T-helper 2 cell treated with Interferon-gamma antibody and Interleukin-4, amounts not matched to agents 5 μg/mL and 100 μg/mL, for 36 hours (primary cell): Measurements from ENCODE around the gene TBL2.
"Not testable (repeated sequence)": the region's sequence is repeated elsewhere in the genome, so short reads cannot be mapped to it uniquely, and the experiment has no call there.

Experiments used
- DNase-seq: peaks from one replicate; pipeline ENCODE4 v3.0.0; 2021; ENCODE audit warnings: low spot score
- H3K27ac Mint-ChIP-seq: one replicate; pipeline ENCODE4 v1.8.0; 2021; ENCODE audit warnings: mild to moderate bottlenecking, mixed read lengths
- H3K27me3 Mint-ChIP-seq: one replicate; pipeline ENCODE4 v1.8.0; 2021; ENCODE audit warnings: low read depth, mixed read lengths
- H3K36me3 Mint-ChIP-seq: one replicate; pipeline ENCODE4 v1.8.0; 2021; ENCODE audit warnings: low read depth, mixed read lengths
- H3K4me1 Mint-ChIP-seq: one replicate; pipeline ENCODE4 v1.8.0; 2021; ENCODE audit warnings: low read depth, mixed read lengths
- H3K4me3 Mint-ChIP-seq: one replicate; pipeline ENCODE4 v1.8.0; 2022; ENCODE audit warnings: mild to moderate bottlenecking, moderate library complexity, mixed read lengths
- H3K9me3 Mint-ChIP-seq: one replicate; pipeline ENCODE4 v1.8.0; 2021; ENCODE audit warnings: mixed read lengths

Gene TBL2

GRCh38 chr7:73596191-73597065 is 18.0 kb upstream of the TBL2 start:
- H3K4me3 Mint-ChIP-seq: no peak overlapping the region
- no peaks in the 10 kb centered on the region for H3K36me3 Mint-ChIP-seq
- H3K9me3 Mint-ChIP-seq: no peaks in the 10 kb centered on the region
- peaks cover 9% of the 10 kb centered on the region for H3K27me3 Mint-ChIP-seq
- no peaks in the 10 kb centered on the region for H3K4me1 Mint-ChIP-seq
- no peak overlapping the region for H3K27ac Mint-ChIP-seq
- no peak for DNase-seq

- Mint-ChIP-seq H3K4me3 (no peak overlapping the region), H3K4me1 (no peaks in the 10 kb centered on the region), H3K27ac (no peak overlapping the region), H3K9me3 (no peaks in the 10 kb centered on the region), H3K27me3 (peaks cover 9% of the 10 kb centered on the region), H3K36me3 (no peaks in the 10 kb centered on the region)
- DNase-seq: no peak
Observed at GRCh38 chr7:73595358-73595757, 17.0 kb upstream of the TBL2 start.

GRCh38 chr7:73593207-73594045 is 15.0 kb upstream of the TBL2 start:
- Mint-ChIP-seq H3K9me3 (no peaks in the 10 kb centered on the region), H3K4me3 (no peak overlapping the region), H3K27ac (no peak overlapping the region)

GRCh38 chr7:73586911-73587310 is 8.5 kb upstream of the TBL2 start:
- no peak for DNase-seq
- Mint-ChIP-seq H3K27ac (no peak overlapping the region), H3K9me3 (no peaks in the 10 kb centered on the region), H3K36me3 (no peaks in the 10 kb centered on the region), H3K4me3 (no peak overlapping the region), H3K27me3 (peaks cover 3% of the 10 kb centered on the region), H3K4me1 (peaks cover 7% of the 10 kb centered on the region)

More at GRCh38 chr7:73593207-73594045, 15.0 kb upstream of the TBL2 start:
- Mint-ChIP-seq H3K4me1 (no peaks in the 10 kb centered on the region), H3K36me3 (no peaks in the 10 kb centered on the region), H3K27me3 (peaks cover 7% of the 10 kb centered on the region)
- DNase-seq: no peak

- DNase-seq: no peak
- H3K27me3 Mint-ChIP-seq: peaks cover 3% of the 10 kb centered on the region
- H3K36me3 Mint-ChIP-seq: no peaks in the 10 kb centered on the region
- no peaks in the 10 kb centered on the region for H3K9me3 Mint-ChIP-seq
- no peak overlapping the region for H3K27ac Mint-ChIP-seq
- peaks cover 10% of the 10 kb centered on the region for H3K4me1 Mint-ChIP-seq
- H3K4me3 Mint-ChIP-seq: no peak overlapping the region
Observed at GRCh38 chr7:73585196-73585595, 6.8 kb upstream of the TBL2 start.

- Mint-ChIP-seq H3K4me1 (peaks cover 16% of the 10 kb centered on the region), H3K9me3 (no peaks in the 10 kb centered on the region), H3K27me3 (peaks cover 5% of the 10 kb centered on the region), H3K4me3 (no peak overlapping the region), H3K36me3 (peaks cover 3% of the 10 kb centered on the region), H3K27ac (no peak overlapping the region)
- DNase-seq: no peak
Observed at GRCh38 chr7:73582664-73583202, 4.4 kb upstream of the TBL2 start.

- peaks cover 22% of the 10 kb centered on the region for H3K4me1 Mint-ChIP-seq
Observed at GRCh38 chr7:73581006-73581405, 2.6 kb upstream of the TBL2 start.

GRCh38 chr7:73577627-73578341 is 595 bp downstream of the TBL2 start:
- H3K36me3 Mint-ChIP-seq: peaks cover 21% of the 10 kb centered on the region
- no peaks in the 10 kb centered on the region for H3K9me3 Mint-ChIP-seq
- peak overlapping the region; percentile 82 for H3K27ac Mint-ChIP-seq
- peaks cover 22% of the 10 kb centered on the region for H3K4me1 Mint-ChIP-seq
- peaks cover 2% of the 10 kb centered on the region for H3K27me3 Mint-ChIP-seq
- DNase-seq: no peak
- H3K4me3 Mint-ChIP-seq: peak overlapping the region; percentile 98

More at GRCh38 chr7:73581006-73581405, 2.6 kb upstream of the TBL2 start:
- not testable (repeated sequence) for H3K36me3 Mint-ChIP-seq, H3K4me3 Mint-ChIP-seq, H3K27ac Mint-ChIP-seq, DNase-seq, H3K27me3 Mint-ChIP-seq, H3K9me3 Mint-ChIP-seq

- peaks cover 46% of the 10 kb centered on the region for H3K36me3 Mint-ChIP-seq
- H3K27ac Mint-ChIP-seq: no peak overlapping the region
Observed at GRCh38 chr7:73573791-73574190, 4.6 kb downstream of the TBL2 start.

GRCh38 chr7:73573276-73573675 is 5.1 kb downstream of the TBL2 start:
- Mint-ChIP-seq H3K9me3 (no peaks in the 10 kb centered on the region), H3K27ac (no peak overlapping the region), H3K4me1 (peaks cover 9% of the 10 kb centered on the region), H3K27me3 (no peaks in the 10 kb centered on the region), H3K4me3 (no peak overlapping the region), H3K36me3 (peaks cover 45% of the 10 kb centered on the region)
- DNase-seq: no peak

More at GRCh38 chr7:73573791-73574190, 4.6 kb downstream of the TBL2 start:
- Mint-ChIP-seq H3K4me1 (peaks cover 11% of the 10 kb centered on the region), H3K27me3 (peaks cover under 1% of the 10 kb centered on the region), H3K9me3 (no peaks in the 10 kb centered on the region), H3K4me3 (no peak overlapping the region)
- DNase-seq: no peak

GRCh38 chr7:73572767-73573186 is 5.6 kb downstream of the TBL2 start:
- no peak overlapping the region for H3K4me3 Mint-ChIP-seq
- no peak overlapping the region for H3K27ac Mint-ChIP-seq
- no peak for DNase-seq

GRCh38 chr7:73570977-73571376 is 7.4 kb downstream of the TBL2 start:
- Mint-ChIP-seq H3K27ac (no peak overlapping the region), H3K27me3 (no peaks in the 10 kb centered on the region), H3K9me3 (no peaks in the 10 kb centered on the region), H3K36me3 (peaks cover 46% of the 10 kb centered on the region), H3K4me1 (peaks cover 18% of the 10 kb centered on the region), H3K4me3 (no peak overlapping the region)
- DNase-seq: no peak

More at GRCh38 chr7:73572767-73573186, 5.6 kb downstream of the TBL2 start:
- no peaks in the 10 kb centered on the region for H3K27me3 Mint-ChIP-seq
- H3K36me3 Mint-ChIP-seq: peaks cover 47% of the 10 kb centered on the region
- no peaks in the 10 kb centered on the region for H3K9me3 Mint-ChIP-seq
- peaks cover 13% of the 10 kb centered on the region for H3K4me1 Mint-ChIP-seq

GRCh38 chr7:73570521-73570920 is 7.9 kb downstream of the TBL2 start:
- no peaks in the 10 kb centered on the region for H3K9me3 Mint-ChIP-seq
- peaks cover 46% of the 10 kb centered on the region for H3K36me3 Mint-ChIP-seq

More at GRCh38 chr7:73570521-73570920, 7.9 kb downstream of the TBL2 start:
- Mint-ChIP-seq H3K4me3 (no peak overlapping the region), H3K27me3 (no peaks in the 10 kb centered on the region), H3K27ac (no peak overlapping the region), H3K4me1 (peaks cover 23% of the 10 kb centered on the region)
- no peak for DNase-seq
